HepG2 (cell line): ENCODE measurements around the gene FAM89B.

ENCODE experiments used
- CTCF ChIP-seq: sonication (generic); formaldehyde crosslinking; IDR thresholded peaks from 2 replicates; pipeline ENCODE4 v1.5.0; 2020; ENCODE audit warnings: mild to moderate bottlenecking, missing genetic modification reagents, moderate library complexity
- E2F1 ChIP-seq: sonication (generic); formaldehyde crosslinking; IDR thresholded peaks from 2 replicates; pipeline ENCODE4 v1.5.0; 2020; ENCODE audit warnings: missing genetic modification reagents
- FOXC1 ChIP-seq: sonication (generic); formaldehyde crosslinking; IDR thresholded peaks from 2 replicates; pipeline ENCODE4 v1.8.0; 2022; ENCODE audit warnings: mild to moderate bottlenecking, missing genetic modification reagents, borderline replicate concordance
- KLF13 ChIP-seq: sonication (generic); formaldehyde crosslinking; IDR thresholded peaks from 2 replicates; pipeline ENCODE4 v1.4.0; 2020; ENCODE audit warnings: mild to moderate bottlenecking, missing genetic modification reagents
- SRF ChIP-seq: IDR thresholded peaks from 2 replicates; pipeline ENCODE4 v1.6.1; 2011; ENCODE audit warnings: mild to moderate bottlenecking, low read depth, low read length, moderate library complexity
- TAF1 ChIP-seq: sonication (generic); formaldehyde crosslinking; IDR thresholded peaks from 2 replicates; pipeline ENCODE4 v1.4.0; 2020; ENCODE audit warnings: missing genetic modification reagents

GRCh38 chr11:65576232-65576866 is 4.0 kb downstream of the FAM89B start:
- TF ChIP-seq TAF1 (CRISPR knock-in tag) (no peak), KLF13 (CRISPR knock-in tag) (no peak), FOXC1 (no peak), CTCF (CRISPR knock-in tag) (no peak), E2F1 (CRISPR knock-in tag) (no peak), SRF (no peak)
